Uterus (tissue), 4 donors: ENCODE measurements around the gene OGN. TPM values are rescaled to one million over a fixed set of nuclear protein-coding genes. Genes with fewer than 3 reads are reported as not detected.
A peak's percentile ranks its signal among the peaks of the same experiment; 100 is the strongest.

Experiments
- DNase-seq, 2 donors: peaks; one replicate each; pipeline ENCODE4 v3.0.0-alpha.2; 2019 to 2020
- H3K27ac ChIP-seq, 2 donors: fragments of 200-600 bp; sonication (generic); 1 replicate in 1 of 2; 2 replicates in 1 of 2; pipeline ENCODE4 v1.5.1; 2016 to 2018
- H3K27me3 ChIP-seq, 2 donors: fragments of 200-600 bp; sonication (generic); one replicate each; pipeline ENCODE4 v1.5.1; 2018 to 2019; ENCODE audit warnings: control low read depth in 1 of 2
- H3K36me3 ChIP-seq, 2 donors: fragments of 200-600 bp; sonication (generic); one replicate each; pipeline ENCODE4 v1.5.1; 2019; ENCODE audit warnings: control low read depth in 1 of 2
- H3K4me1 ChIP-seq, 2 donors: fragments of 200-600 bp; sonication (generic); one replicate each; pipeline ENCODE4 v1.5.1; 2018 to 2019; ENCODE audit warnings: control low read depth in 1 of 2
- H3K4me3 ChIP-seq, 2 donors: fragments of 200-600 bp; sonication (generic); 1 replicate in 1 of 2; 2 replicates in 1 of 2; pipeline ENCODE4 v1.5.1; 2018 to 2019; ENCODE audit warnings: mild to moderate bottlenecking in 1 of 2
- H3K9me3 ChIP-seq, 2 donors: fragments of 200-600 bp; sonication (generic); one replicate each; pipeline ENCODE4 v1.5.1; 2019; ENCODE audit warnings: control low read depth in 1 of 2
- CTCF ChIP-seq, 4 experiments: fragments of 200-600 bp in 2 of 4; fragments of 450-650 bp in 2 of 4; sonication (generic) in 2 of 4; IDR thresholded peaks; one replicate each; pipeline ENCODE4 v1.5.1; 2016 to 2019; ENCODE audit warnings: antibody characterized with exemption in 4 of 4, mild to moderate bottlenecking in 2 of 4, moderate library complexity in 1 of 4
- POLR2A ChIP-seq, 2 donors: fragments of 450-650 bp; IDR thresholded peaks; one replicate each; pipeline ENCODE4 v1.6.1; 2016; ENCODE audit warnings: antibody characterized with exemption in 2 of 2, mild to moderate bottlenecking in 1 of 2, moderate library complexity in 1 of 2
- intact Hi-C: fragments of 100-400 bp; cut with DNase I; formaldehyde crosslinking; loops from one replicate; pipeline ENCODE4 v1.15.1; 2023; ENCODE audit warnings: low total_unique reads
- total RNA-seq, 4 donors: library from RNA; depleted of rRNA in 3 of 4; stranded (reverse); fragments of >200 nt in 3 of 4; gene quantifications; one replicate each; pipeline versions ENCODE4 v1.1.0 to v1.2.4, GENCODE V29; 2014 to 2023
- donor health status: DM: yes; HTN: yes; CAD: no.

The OGN gene
- total RNA-seq, 4 donors from 2014 or later = 26.0 to 302 (median 43.0) TPM

GRCh38 chr9:92384375-92384774, 20.0 kb downstream of the OGN start:
- H3K27ac ChIP-seq = peak overlapping the region; percentile 62 to 73
- no peak for DNase-seq
- intact Hi-C loops = no loop called here
- no peaks in the 10 kb centered on the region for H3K27me3 ChIP-seq
- H3K4me1 ChIP-seq = peaks cover 0 to 9% of the 10 kb centered on the region in 2 donors
- no peaks in the 10 kb centered on the region for H3K9me3 ChIP-seq
- H3K4me3 ChIP-seq = no peak overlapping the region
- TF ChIP-seq CTCF (IDR thresholded peaks at IDR 0.05) (no peak), POLR2A (IDR thresholded peaks at IDR 0.05) (no peak)
- no peaks in the 10 kb centered on the region for H3K36me3 ChIP-seq

GRCh38 chr9:92381775-92382174, 22.6 kb downstream of the OGN start:
- TF ChIP-seq POLR2A (IDR thresholded peaks at IDR 0.05) = no peak
- no peak for TF ChIP-seq CTCF (IDR thresholded peaks at IDR 0.05)
- H3K27me3 ChIP-seq = no peaks in the 10 kb centered on the region

GRCh38 chr9:92380603-92381002, 23.8 kb downstream of the OGN start:
- DNase-seq = no peak
- TF ChIP-seq CTCF (IDR thresholded peaks at IDR 0.05) (no peak), POLR2A (IDR thresholded peaks at IDR 0.05) (no peak)
- Histone ChIP-seq H3K27ac (no peak overlapping the region), H3K36me3 (no peaks in the 10 kb centered on the region), H3K27me3 (no peaks in the 10 kb centered on the region), H3K9me3 (no peaks in the 10 kb centered on the region), H3K4me1 (peaks cover 0 to 9% of the 10 kb centered on the region in 2 donors), H3K4me3 (no peak overlapping the region)
- intact Hi-C loops = no loop called here

More at GRCh38 chr9:92381775-92382174, 22.6 kb downstream of the OGN start:
- Histone ChIP-seq H3K4me3 (no peak overlapping the region), H3K4me1 (peaks cover 0 to 9% of the 10 kb centered on the region in 2 donors), H3K27ac (no peak overlapping the region), H3K36me3 (no peaks in the 10 kb centered on the region), H3K9me3 (no peaks in the 10 kb centered on the region)
- no peak for DNase-seq
- intact Hi-C loops = no loop called here

GRCh38 chr9:92378865-92379560, 25.4 kb downstream of the OGN start:
- H3K27ac ChIP-seq = no peak overlapping the region
- H3K27me3 ChIP-seq = no peaks in the 10 kb centered on the region
- no peak overlapping the region for H3K4me3 ChIP-seq
- H3K36me3 ChIP-seq = no peaks in the 10 kb centered on the region
- DNase-seq = no peak
- no peaks in the 10 kb centered on the region for H3K4me1 ChIP-seq
- intact Hi-C loops = no loop called here
- no peak for TF ChIP-seq POLR2A (IDR thresholded peaks at IDR 0.05)
- no peak for TF ChIP-seq CTCF (IDR thresholded peaks at IDR 0.05)
- H3K9me3 ChIP-seq = no peaks in the 10 kb centered on the region

- intact Hi-C loops = no loop called here
Observed at GRCh38 chr9:92377876-92378275, 26.5 kb downstream of the OGN start.

More at GRCh38 chr9:92377876-92378275, 26.5 kb downstream of the OGN start:
- Histone ChIP-seq H3K4me3 (no peak overlapping the region), H3K36me3 (no peaks in the 10 kb centered on the region), H3K27ac (peak overlapping the region in 1 of 2 donors; percentile 24), H3K4me1 (no peaks in the 10 kb centered on the region), H3K27me3 (no peaks in the 10 kb centered on the region), H3K9me3 (peaks cover 0 to 9% of the 10 kb centered on the region in 2 donors)
- TF ChIP-seq CTCF (IDR thresholded peaks at IDR 0.05) = no peak
- no peak for TF ChIP-seq POLR2A (IDR thresholded peaks at IDR 0.05)
- DNase-seq = no peak
